Measurements from ENCODE around the gene STKLD1.

DNA sequence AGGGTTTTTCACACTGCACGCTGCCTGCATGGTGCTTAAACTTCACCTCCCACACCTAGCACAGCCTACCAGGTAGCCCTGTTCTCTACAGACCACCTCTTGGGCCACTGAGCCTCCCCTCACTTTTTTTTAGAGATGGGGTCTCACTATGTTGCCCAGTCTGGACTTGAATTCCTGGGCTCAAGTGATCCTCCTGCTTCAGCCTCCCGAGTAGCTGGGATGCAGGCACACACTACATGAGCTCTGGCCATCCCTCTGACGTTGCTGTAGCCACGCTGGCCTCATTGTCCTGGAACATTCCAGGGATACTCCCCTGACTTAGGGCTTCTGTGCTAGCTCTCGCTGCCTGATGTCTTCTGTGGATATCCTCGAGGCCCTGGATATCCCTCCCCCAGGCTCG lies 76.4 kb downstream of the STKLD1 start:
- TF ChIP-seq, protein P1, sequence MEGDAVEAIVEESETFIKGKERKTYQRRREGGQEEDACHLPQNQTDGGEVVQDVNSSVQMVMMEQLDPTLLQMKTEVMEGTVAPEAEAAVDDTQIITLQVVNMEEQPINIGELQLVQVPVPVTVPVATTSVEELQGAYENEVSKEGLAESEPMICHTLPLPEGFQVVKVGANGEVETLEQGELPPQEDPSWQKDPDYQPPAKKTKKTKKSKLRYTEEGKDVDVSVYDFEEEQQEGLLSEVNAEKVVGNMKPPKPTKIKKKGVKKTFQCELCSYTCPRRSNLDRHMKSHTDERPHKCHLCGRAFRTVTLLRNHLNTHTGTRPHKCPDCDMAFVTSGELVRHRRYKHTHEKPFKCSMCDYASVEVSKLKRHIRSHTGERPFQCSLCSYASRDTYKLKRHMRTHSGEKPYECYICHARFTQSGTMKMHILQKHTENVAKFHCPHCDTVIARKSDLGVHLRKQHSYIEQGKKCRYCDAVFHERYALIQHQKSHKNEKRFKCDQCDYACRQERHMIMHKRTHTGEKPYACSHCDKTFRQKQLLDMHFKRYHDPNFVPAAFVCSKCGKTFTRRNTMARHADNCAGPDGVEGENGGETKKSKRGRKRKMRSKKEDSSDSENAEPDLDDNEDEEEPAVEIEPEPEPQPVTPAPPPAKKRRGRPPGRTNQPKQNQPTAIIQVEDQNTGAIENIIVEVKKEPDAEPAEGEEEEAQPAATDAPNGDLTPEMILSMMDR (conservative IDR thresholded peaks at IDR 0.05 in 1 of 2, IDR thresholded peaks at IDR 0.05 in 1 of 2; ENCODE audit: extremely low read depth in 1 of 2, insufficient read depth in 1 of 2, low read depth in 1 of 2, low read length in 2 of 2): no peak
- no peak for TF ChIP-seq EZH2 (IDR thresholded peaks at IDR 0.05; ENCODE audit: borderline replicate concordance, low read length)

Measured in mammary epithelial cell (primary cell).